ENCODE data around the gene ZMAT2. TPM values are rescaled to one million over a fixed set of nuclear protein-coding genes. Genes with fewer than 3 reads are reported as not detected.

The ZMAT2 gene
- total RNA-seq, 1 experiment from 2014 or later: 55.3 TPM

GRCh38 chr5:140741967-140742366 lies 41.7 kb downstream of the ZMAT2 start:
- RAD21 ChIA-PET (ENCODE audit: low non-redundant PET in 1 of 2, low total read pairs in 2 of 2, uncharacterized antibody in 2 of 2, unreplicated experiment in 2 of 2): no interaction called here
- H3K9me2 ChIP-seq (ENCODE audit: insufficient read depth): no peaks in the 10 kb centered on the region
- CTCF ChIA-PET: interaction anchor here (0.6 kb wide), 1 partner anchor 23 kb away, joined by 3 read pairs; no protein-coding TSS in a partner anchor
- DNase-seq (ENCODE audit: low read depth, low spot score) (no peak), ATAC-seq (no peak)
- POLR2A ChIA-PET: no interaction called here
- H3K36me3 ChIP-seq (ENCODE audit: control insufficient read depth in 1 of 2, insufficient read depth in 2 of 2, low read length in 2 of 2): no peaks in the 10 kb centered on the region
- H3K27ac ChIP-seq (ENCODE audit: low read depth, low read length): no peak overlapping the region
- BruUV-seq (replicated peaks): no TSS peak
- H3K9ac ChIP-seq (ENCODE audit: low read length): no peak overlapping the region
- H2AFZ ChIP-seq (ENCODE audit: low read depth, low read length, poor library complexity, severe bottlenecking): no peak overlapping the region
- H3K4me1 ChIP-seq (ENCODE audit: control insufficient read depth in 1 of 2, insufficient read depth in 2 of 2, low read length in 2 of 2): no peaks in the 10 kb centered on the region
- H3K4me2 ChIP-seq (ENCODE audit: low read length): no peak overlapping the region
- TF ChIP-seq EZH2phosphoT487 (IDR thresholded peaks at IDR 0.05; ENCODE audit: borderline replicate concordance): no peak
- TF ChIP-seq ZNF274 (IDR thresholded peaks at IDR 0.05; ENCODE audit: low read depth, low read length): no peak
- no peak for TF ChIP-seq POLR2AphosphoS5 (IDR thresholded peaks at IDR 0.05; ENCODE audit: low read depth, low read length)
- TF ChIP-seq ZFX (IDR thresholded peaks at IDR 0.05): no peak
- TF ChIP-seq CBX3 (IDR thresholded peaks at IDR 0.05; ENCODE audit: low read depth): no peak
- no peak for TF ChIP-seq CTCF (IDR thresholded peaks at IDR 0.05 in 2 of 3, conservative IDR thresholded peaks at IDR 0.05 in 1 of 3; ENCODE audit: borderline replicate concordance in 1 of 3, insufficient read depth in 1 of 3, low read depth in 2 of 3, low read length in 2 of 3)
- TF ChIP-seq JUND (IDR thresholded peaks at IDR 0.05): no peak
- no peaks in the 10 kb centered on the region for H3K79me2 ChIP-seq (ENCODE audit: insufficient read depth, low read length)
- intact Hi-C loops (cut with micrococcal nuclease): no loop called here
- no peaks in the 10 kb centered on the region for H3K27me3 ChIP-seq (ENCODE audit: insufficient read depth, low read length)
- H3K4me3 ChIP-seq (replicated peaks in 1 of 2; ENCODE audit: low read depth in 1 of 2, low read length in 2 of 2): no peak overlapping the region
- no peaks in the 10 kb centered on the region for H3K9me3 ChIP-seq (ENCODE audit: control insufficient read depth in 1 of 2, insufficient read depth in 1 of 2, low read depth in 1 of 2, low read length in 2 of 2)
- no peaks in the 10 kb centered on the region for H4K20me1 ChIP-seq (ENCODE audit: insufficient read depth)

- H3K27ac ChIP-seq (ENCODE audit: low read depth, low read length): no peak overlapping the region
- H3K4me1 ChIP-seq (ENCODE audit: control insufficient read depth in 1 of 2, insufficient read depth in 2 of 2, low read length in 2 of 2): no peaks in the 10 kb centered on the region
- no peak overlapping the region for H2AFZ ChIP-seq (ENCODE audit: low read depth, low read length, poor library complexity, severe bottlenecking)
- no peaks in the 10 kb centered on the region for H3K9me2 ChIP-seq (ENCODE audit: insufficient read depth)
- DNase-seq (ENCODE audit: low read depth, low spot score) (no peak), ATAC-seq (no peak)
- intact Hi-C loops (cut with micrococcal nuclease): loop anchor here (5.0 kb wide), 1 partner anchor 34 kb away; the partner anchor contains the start of gene PCDHA1
- no peak overlapping the region for H3K4me2 ChIP-seq (ENCODE audit: low read length)
- POLR2A ChIA-PET: no interaction called here
- no peaks in the 10 kb centered on the region for H3K79me2 ChIP-seq (ENCODE audit: insufficient read depth, low read length)
- H3K27me3 ChIP-seq (ENCODE audit: insufficient read depth, low read length): no peaks in the 10 kb centered on the region
- no peak overlapping the region for H3K9ac ChIP-seq (ENCODE audit: low read length)
- no TSS peak for BruUV-seq (replicated peaks)
- no peaks in the 10 kb centered on the region for H4K20me1 ChIP-seq (ENCODE audit: insufficient read depth)
- H3K4me3 ChIP-seq (replicated peaks in 1 of 2; ENCODE audit: low read depth in 1 of 2, low read length in 2 of 2): no peak overlapping the region
- CTCF ChIA-PET: no interaction called here
- H3K36me3 ChIP-seq (ENCODE audit: control insufficient read depth in 1 of 2, insufficient read depth in 2 of 2, low read length in 2 of 2): no peaks in the 10 kb centered on the region
- H3K9me3 ChIP-seq (ENCODE audit: control insufficient read depth in 1 of 2, insufficient read depth in 1 of 2, low read depth in 1 of 2, low read length in 2 of 2): peaks cover 6 to 8% of the 10 kb centered on the region in 2 experiments; a peak in 2 of 4 replicates
- RAD21 ChIA-PET (ENCODE audit: low non-redundant PET in 1 of 2, low total read pairs in 2 of 2, uncharacterized antibody in 2 of 2, unreplicated experiment in 2 of 2): no interaction called here
- TF ChIP-seq EGR1 (IDR thresholded peaks at IDR 0.05; ENCODE audit: low read depth): no peak
- TF ChIP-seq ZBTB33 (IDR thresholded peaks at IDR 0.05; ENCODE audit: extremely low read depth, insufficient replicate concordance, low read length): no peak
- no peak for TF ChIP-seq CTCF (IDR thresholded peaks at IDR 0.05 in 2 of 3, conservative IDR thresholded peaks at IDR 0.05 in 1 of 3; ENCODE audit: borderline replicate concordance in 1 of 3, insufficient read depth in 1 of 3, low read depth in 2 of 3, low read length in 2 of 3)
- TF ChIP-seq TCF7L2 (IDR thresholded peaks at IDR 0.05; ENCODE audit: borderline replicate concordance, extremely low read depth, insufficient read depth, insufficient read length): no peak
- no peak for TF ChIP-seq ATF3 (IDR thresholded peaks at IDR 0.05)
- no peak for TF ChIP-seq FOSL1 (IDR thresholded peaks at IDR 0.05; ENCODE audit: low read depth)
- no peak for TF ChIP-seq RAD21 (IDR thresholded peaks at IDR 0.05; ENCODE audit: low read depth)
- TF ChIP-seq POLR2A (IDR thresholded peaks at IDR 0.05; ENCODE audit: borderline replicate concordance, extremely low read depth, insufficient read depth, insufficient read length): no peak
- no peak for TF ChIP-seq ZFX (IDR thresholded peaks at IDR 0.05)
Measured at GRCh38 chr5:140753561-140753960, 53.3 kb downstream of the ZMAT2 start.
